22Rv1 (cell line): ENCODE data around the gene HDAC5.
"Not testable (repeated sequence)": the region's sequence is repeated elsewhere in the genome, so short reads cannot be mapped to it uniquely, and the experiment has no call there.

ENCODE experiments used
- CTCF ChIP-seq: fragments of 450-650 bp; IDR thresholded peaks from 2 replicates; pipeline ENCODE4 v1.5.1; 2017; ENCODE audit warnings: mild to moderate bottlenecking
- ZFX ChIP-seq: fragments of 450-650 bp; IDR thresholded peaks from 2 replicates; pipeline ENCODE4 v1.6.1; 2017; ENCODE audit warnings: antibody characterized with exemption, borderline replicate concordance

GRCh38 chr17:44143921-44144320 is 20.5 kb upstream of the HDAC5 start:
- not testable (repeated sequence) for TF ChIP-seq CTCF, ZFX
